HG03103 (cell line): ENCODE measurements around the gene DNM2.
"Not testable (repeated sequence)": the region's sequence is repeated elsewhere in the genome, so short reads cannot be mapped to it uniquely, and the experiment has no call there.

ENCODE experiments used
- ATAC-seq: cut with Tn5 transposase; IDR thresholded peaks from one replicate; pipeline ENCODE4 v1.9.1; 2021; ENCODE audit warnings: low read depth; ENCODE audit not compliant: unreplicated experiment

Gene DNM2

DNA sequence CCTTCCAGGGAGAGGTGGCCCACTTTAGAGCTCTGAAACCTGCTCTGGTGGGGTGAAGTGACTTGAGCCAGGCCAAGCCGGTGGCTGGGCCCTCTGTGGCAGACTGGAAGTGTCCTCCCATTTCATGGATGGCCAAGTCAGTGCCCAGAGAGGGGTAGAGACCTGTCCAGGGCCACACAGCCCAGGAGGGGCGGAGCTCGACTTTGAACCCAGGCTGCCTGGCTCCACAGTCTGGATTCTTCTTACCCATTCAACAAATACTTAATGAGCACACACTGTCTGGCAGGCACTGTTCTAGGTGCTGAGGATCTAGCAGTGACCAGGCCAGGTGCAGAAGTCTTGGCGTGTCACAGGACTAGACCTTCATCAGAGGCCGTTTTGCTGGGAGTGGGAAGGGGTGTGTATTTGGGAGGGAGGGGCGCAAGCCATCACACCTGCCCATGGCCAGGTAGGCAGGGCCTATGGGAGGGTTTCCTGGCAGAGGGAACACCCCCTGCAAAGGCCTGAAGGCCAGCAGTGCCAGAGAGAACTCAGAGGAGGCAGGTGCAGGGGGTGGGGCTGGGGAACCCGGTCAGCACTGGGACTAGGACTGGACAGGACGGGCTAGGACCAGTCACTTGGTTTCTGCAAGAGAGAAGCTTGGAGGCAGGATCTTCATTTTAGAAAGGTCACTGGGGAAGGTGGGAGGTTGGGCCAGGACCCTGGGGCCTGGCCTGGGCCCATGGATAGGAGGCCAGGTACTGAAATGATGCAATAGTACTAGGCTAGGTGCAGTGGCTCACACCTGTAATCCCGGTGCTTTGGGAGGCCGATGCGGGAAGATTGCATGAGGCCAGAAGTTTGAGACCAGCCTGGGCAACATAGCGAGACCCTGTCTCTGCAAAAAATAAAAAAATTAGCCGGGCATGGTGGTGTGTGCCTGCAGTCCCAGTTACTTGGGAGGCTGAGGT is 31.8 kb downstream of the DNM2 start:
- ATAC-seq = no peak

DNA sequence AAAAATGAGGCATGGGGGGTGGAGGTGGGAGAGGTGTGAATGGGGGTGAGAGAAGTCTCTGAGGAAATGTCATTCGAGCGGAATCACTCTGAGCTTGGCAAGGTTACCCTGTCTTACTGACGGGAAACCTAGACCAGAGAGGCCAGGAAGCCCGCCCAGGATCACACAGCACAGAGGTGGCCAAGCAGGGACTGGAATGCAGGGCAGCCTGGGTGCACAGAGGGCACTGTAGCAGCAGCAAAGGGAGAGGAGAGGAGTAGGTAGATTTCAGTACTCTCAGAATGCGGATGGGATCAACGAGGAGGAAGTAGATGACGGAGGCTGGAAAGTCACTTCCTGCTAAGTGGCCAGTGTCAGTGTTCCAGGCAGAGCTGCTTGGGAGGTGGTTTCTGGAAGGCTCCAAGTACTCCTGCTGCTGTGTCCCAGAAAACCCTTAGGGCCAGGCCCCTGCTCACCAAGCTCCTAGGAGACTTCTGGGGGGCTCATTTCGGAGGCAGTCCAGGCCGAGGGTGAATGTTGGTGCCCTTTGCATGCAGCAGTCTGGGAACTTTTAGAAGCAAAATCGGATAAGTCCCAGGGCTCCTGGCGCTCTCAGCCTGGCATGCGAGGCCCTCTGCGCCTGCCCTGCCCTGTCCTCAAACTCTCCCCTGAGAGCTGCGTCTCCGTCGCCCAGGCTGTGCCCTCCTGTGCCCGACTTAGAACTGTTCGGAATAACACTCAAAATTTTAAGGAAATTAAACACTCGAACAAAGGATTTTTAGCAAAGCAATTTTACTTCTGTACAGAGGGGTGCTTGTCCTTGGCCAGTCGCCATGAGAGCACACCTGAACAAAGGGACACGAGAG is 33.5 kb downstream of the DNM2 start:
- ATAC-seq = no peak

DNA sequence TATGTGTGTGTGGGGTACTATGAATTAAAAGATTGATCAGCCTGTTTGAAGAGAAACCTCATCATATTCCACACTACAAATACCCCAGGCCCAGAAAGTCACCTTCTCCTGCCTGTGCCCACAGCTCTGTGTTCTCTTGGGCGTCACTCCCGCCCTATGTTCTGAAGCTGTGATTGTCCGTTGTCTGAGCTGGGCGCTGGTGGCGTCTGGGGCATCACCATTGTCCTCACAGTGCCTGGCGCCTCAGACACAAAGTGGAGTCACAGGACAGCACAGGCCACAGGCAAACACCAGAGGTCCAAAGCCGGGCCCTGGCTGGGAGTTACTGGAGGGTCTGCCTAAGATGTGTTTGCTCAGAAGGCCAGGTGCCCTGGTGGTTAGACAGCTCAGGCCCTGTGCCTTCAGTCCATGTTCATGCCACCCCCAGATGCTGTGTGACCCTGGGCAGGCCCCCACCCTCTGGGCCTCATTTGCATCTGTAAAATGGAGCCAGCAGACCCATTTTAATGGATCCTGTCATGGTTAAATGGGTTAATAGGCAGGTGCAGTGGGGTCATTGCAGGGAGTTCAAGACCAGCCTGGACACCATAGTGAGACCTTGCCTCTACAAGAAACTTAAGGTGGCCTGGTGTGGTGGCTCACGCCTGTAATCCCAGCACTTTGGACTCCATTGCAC is 34.5 kb downstream of the DNM2 start:
- ATAC-seq = no peak

DNA sequence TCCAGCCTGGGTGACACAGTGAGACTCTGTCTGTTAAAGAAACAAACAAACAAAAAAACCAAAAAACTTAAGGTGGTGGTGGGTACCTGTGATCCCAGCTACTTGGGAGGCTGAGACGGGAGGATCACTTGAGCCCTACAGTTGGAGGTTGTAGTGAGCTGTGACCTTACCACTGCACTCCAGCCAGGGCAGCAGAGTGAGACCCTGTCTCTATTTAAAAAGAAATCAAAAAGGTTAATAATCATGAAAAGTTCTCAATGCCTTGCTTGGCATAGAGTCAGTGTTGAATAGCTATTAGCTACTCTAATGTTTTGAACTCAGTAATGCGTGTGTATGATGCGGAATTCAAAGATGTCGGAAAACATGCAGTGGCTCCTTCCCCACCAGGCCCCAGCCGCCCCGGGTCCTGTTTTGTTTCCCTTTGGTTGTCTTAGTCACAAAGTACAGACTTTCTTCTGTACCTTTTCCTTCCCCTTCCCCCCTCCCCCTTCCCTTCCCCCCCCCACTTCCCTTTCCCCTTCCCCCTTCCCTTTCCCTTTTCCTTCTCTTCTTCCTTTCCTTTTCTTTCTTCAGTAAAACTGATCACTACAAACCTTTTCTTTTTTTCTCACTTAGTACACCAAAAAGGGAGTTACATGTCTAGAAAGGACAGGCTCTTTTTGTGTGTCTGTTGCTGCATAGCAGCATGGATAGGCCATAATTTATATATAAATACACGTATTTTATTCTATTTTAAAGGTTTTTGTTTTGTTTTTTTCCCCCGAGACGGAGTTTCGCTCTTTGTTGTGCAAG is 35.2 kb downstream of the DNM2 start:
- no peak for ATAC-seq

DNA sequence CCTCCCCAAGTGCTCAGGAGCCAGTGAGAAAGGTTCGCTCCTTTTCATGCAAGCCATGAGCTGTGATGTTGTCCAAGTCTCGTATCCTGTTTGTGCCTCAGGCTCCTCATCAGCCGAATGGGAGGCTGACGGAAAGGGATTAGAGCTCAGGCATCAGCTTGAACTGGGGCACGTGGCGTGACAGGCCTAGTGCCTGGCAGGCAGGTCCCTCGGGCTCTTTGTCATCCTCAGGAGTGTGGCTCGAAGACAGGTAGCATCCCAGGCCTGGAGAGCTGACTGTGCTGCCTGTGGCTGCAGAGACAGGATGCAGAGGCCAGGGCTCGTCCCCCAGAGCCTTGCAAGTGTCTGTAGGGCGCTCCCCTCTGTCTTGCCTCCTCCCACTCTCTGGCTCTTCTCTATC is 38.5 kb downstream of the DNM2 start:
- ATAC-seq = no peak

DNA sequence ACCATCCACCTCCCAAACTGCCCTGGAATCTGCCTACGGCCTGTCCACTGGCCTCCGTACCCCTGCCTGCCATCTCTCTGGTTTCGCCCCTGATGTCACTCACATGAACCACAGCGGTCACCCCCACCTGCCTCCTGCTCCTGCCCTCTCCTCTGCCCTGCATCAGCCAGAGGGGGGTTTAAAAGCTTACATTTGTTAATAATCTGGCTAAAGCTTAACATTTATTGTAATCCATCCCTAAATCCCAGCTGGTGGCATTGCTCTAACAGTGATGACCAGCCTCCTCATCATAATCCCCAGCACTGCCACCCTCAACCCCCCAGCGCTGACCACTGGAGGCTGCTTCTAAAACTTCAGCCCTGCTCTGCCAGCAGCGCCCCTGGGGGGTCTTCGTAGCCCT is 38.9 kb downstream of the DNM2 start:
- ATAC-seq = no peak

DNA sequence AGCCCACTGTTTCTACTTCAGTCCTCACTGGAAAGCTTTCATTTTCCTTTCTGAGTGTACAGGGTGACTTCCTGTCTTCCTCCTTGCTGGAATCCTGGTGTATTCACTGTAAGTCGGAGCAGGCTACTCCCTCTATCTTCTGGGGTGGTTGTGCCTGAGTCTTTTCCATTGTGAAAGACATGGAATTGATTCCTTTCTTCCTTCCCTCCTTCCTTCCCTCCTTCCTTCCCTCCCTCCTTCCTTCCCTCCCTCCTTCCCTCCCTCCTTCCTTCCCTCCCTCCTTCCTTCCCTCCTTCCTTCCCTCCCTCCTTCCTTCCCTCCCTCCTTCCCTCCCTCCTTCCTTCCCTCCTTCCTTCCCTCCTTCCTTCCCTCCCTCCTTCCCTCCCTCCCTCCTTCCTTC is 40.2 kb downstream of the DNM2 start:
- ATAC-seq = not testable (repeated sequence)

DNA sequence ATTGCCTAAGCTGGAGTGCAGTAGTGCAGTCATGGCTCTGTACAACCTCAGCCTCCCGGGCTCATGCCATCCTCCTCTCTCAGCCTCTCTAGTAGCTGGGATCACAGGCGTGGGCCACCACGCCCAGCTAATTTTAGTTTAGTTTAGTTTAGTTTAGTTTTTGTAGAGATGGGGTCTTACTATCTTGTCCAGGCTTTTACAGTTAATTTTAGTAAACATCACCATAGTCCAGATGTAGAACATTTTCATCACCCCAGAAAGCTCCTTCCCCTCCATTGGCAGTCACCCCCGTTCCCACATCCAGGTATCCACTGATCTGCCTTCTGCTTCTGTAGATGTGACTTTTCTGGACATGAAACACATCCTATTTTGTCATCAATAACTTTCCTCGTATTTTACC is 41.1 kb downstream of the DNM2 start:
- ATAC-seq = no peak

DNA sequence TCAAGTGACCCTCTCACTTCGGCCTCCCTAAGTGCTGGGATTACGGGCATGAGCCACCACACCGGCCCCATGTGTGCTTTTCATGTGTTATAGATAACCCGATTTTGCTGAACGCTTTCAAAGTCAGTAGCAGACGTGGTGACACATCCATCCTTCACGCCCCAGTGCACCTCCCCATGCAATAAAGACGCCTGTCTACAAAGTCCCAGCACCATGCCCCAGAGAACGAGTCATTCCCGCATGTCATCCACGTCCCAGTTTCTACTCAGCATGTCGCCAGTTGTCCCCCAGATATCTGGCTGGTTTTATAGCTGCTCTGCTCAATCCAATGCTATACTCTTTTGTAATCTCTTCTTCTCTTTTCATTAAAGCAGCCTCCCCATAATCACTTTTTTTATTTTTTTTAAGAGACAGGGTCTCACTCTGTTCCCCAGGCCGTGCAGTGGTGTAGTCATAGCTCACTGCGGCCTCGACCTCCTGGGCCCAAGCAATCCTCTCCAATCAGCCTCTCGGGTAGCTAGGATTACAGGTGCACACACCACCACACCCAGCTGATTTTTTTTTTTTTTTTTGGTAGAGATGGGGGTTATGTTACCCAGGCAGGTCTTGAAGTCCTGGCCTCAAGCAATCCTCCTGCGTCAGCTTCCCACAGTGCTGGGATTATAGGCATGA is 42.5 kb downstream of the DNM2 start:
- peak; percentile 27 for ATAC-seq

DNA sequence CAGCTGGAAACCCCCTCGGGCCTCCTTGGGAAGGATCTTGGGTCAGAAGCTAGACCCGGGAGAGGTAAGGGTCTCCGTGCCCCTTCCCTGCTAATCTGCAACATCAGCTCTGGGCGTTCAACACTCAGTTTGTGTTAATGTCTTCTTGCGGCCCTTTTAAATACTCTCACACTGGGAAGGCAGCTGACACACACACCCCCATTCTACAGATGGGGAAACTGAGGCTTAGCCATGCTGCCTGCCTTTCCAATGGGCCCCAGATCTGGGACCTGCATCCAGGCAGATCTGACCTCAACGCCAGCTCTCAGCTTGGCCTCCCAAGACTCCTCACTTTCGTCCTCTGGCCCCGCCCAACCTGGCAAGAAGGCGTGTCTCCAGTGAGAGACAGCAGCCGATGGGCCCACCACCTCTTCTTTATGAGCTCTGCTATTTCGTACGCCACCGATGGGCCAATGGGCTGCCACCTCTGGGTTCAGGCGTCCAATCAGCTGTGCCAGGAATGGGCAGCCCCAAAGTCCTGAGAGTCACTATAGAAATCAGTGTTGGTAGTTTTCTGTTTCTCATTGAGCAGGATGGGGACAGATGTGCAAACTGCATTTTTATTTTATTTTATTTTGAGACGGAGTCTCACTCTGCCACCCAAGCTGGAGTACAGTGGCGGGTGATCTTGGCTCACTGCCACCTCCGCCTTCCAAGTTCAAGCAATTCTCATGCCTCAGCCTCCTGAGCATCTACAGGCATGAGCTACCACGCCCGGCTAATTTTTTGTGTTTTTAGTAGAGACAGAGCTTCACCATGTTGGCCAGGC is 43.8 kb downstream of the DNM2 start:
- ATAC-seq = no peak

DNA sequence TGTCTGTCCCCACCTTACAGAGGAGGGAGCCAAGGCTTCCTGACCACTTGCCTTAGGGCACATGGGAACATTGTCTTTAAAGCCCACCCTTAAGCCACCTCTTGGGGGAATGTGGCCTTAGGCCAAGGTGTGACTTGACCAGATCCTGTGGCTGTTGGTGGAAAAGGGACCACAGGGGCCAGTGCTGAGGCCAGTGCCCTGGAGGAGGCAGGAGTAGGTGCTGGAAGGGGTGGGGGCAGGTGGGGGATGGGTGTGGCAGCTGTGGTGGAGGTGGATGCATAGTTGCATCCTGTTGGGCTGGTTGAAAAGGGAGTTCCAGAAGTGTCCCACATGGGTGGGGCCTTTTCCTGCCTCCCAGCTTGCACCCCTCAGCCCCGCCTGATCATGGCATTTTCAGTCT is 44.8 kb downstream of the DNM2 start:
- no peak for ATAC-seq

DNA sequence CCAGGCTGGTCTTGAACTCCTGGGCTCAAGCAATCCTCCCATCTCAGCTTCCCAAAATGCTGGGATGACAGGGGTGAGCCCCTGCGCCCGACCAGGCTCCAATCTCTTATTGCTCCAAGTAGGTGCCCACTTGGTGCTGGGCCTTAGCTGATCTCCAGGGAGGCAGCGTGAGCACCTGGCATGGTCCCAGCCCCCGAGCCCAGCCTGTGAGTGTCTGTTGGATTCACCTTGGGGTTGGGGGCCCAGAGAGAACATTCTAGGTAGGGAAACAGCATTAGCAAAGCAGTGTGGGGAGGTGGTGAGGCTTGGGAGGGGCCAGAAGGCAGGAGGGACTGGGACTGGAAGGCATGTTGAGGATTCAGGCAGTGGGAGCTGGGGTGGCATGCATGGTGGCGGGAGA is 45.5 kb downstream of the DNM2 start:
- ATAC-seq = no peak

DNA sequence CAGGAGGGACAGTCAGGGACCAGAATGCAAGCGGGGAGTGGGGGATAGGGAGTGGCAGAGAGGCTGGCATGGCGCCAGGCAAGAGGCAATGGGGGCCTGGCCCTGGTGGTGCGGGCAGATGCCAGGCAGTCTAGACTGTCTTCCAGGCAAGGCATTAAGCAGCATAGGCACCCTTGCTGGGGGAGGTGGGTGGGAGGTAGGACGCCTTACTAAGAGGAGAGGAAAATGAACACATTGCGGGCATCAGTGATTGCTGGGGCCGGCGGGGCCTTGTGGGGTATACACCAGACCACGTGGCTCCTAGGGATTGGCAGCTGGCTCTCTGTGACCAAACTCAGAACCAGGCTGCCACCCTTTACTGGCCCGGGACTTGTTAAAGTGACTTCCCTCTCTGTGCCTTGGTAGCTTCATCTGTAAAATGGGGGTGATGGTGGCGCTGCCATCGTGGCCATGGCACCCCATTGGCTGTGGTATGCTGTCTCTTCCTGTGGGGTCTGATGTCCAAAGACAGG is 46.0 kb downstream of the DNM2 start:
- no peak for ATAC-seq

DNA sequence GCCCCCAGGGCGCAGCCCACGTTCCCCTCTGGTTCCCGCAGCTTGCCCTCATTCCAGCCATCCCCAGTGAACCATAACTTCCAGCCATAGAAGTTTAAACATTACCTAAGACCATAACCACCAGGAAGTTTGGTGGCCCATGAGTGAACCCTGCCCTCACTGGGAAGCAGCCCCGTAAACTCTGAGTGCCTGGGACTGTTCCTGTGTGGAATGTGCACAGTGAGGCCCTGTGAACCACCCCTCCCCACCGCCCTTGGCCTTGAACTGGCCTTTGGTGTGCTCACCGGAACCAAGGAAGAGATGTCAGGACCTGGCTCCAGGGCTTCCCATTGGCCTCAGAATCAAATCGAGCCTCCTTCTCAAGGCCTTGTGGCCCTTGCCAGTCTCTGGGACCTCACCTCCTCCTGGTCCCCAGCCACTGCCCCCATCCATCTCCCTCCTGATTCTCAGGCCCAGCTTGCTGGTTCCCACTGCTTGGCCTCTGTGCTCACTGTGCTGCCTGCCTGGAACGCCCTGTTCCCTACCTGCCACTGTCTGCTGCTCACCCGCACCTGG is 46.5 kb downstream of the DNM2 start:
- no peak for ATAC-seq

DNA sequence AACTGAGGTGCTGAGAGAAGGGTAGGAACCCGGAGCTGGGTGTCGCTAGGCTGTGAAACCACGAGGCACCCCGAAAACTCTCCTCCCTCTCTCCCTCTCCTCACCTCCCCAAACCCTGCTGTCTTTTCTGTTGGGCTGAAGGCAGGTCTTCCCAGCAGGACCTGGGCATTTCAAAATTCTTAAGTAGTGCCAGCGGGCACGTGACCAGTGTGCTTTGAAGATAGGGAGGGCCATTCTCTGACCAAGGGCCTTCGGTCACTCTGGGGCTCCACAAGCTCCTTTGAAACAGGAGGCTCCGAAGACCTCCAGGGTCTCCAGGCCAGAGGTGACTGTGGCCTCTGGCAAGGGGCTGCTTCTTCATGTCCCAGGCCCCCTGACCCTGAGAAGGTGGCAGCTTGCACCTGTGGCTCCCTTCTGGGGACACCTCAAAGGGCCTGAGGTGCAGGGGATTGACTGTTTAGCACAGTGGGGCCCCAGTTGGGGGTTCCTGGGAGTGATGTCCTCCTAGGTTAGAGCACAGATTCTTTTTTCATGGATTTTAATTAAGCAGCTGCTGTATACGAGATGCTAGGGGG is 48.3 kb downstream of the DNM2 start:
- ATAC-seq = no peak

DNA sequence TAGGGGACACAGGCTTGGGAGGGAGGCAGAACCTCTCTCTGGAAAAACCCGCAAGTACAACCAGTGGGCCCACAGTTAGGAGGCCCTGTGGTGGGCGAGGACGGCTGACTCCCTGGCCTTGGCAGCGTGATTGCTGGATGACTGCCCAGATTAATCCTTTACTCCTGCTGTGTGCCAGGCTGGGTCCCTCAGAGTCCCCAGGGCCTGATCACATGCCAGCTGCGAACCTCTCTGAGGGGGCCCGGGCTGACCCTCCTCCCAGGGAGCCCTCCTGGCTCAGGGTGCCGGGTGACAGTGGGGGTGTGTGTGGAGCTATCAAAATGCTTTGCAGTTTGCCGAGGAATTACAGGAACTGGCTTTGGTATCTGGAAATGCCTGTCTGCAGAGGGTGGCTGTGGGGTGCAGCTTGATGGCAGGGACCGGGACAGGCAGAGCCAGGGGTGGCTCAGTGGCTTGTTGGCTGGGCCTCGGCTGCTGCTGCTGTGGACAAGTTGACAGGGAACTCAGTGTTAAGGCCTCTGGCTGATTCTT is 48.9 kb downstream of the DNM2 start:
- no peak for ATAC-seq

DNA sequence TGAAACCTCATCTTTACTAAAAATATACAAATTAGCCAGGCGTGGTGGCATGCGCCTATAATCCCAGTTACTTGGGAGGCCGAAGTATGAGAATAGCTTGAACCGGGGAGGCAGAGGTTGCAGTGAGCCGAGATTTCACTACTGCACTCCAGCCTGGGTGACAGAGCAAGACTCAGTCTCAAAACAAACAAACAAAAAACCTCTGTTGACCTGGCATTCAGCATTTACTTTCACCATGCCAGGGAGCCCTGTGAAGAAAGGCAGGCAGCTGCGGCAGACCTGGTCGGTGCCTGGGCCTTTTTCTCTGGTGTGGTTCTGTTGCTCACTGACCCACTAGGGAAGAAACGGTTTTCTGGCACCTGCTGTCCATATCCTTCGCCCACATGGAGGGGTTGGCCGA is 49.8 kb downstream of the DNM2 start:
- ATAC-seq = no peak

DNA sequence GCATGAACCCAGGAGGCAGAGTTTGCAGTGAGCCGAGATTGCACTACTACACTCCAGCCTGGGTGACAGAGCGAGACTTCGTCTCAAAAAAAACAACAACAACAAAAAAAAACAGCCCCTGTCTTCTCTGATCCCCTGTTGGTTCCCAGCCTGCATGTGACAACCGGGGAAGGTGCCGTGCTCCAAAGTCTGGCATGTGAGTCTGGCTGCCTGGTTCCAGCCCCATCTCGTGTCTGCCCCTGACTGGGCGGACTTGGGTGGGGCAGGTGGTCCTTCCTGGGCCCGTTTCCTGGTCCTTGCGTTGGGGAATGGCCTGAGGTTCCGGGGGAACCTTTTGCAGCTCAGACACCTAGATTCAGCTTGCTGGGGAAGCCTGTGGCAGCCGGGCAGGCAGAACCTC is 50.5 kb downstream of the DNM2 start:
- ATAC-seq = no peak
